GM18873 (cell line): ENCODE measurements around the gene NME7.
"Not testable (repeated sequence)": the region's sequence is repeated elsewhere in the genome, so short reads cannot be mapped to it uniquely, and the experiment has no call there.

Experiments used
- ATAC-seq: cut with Tn5 transposase; IDR thresholded peaks from one replicate; pipeline ENCODE4 v1.9.1; 2021; ENCODE audit warnings: mild to moderate bottlenecking, moderate library complexity, moderate number of reproducible peaks; ENCODE audit not compliant: unreplicated experiment, low FRiP score

NME7 gene

GRCh38 chr1:169240449-169241232 lies 127.0 kb downstream of the NME7 start:
- no peak for ATAC-seq

- ATAC-seq, result no peak
Observed at GRCh38 chr1:169236880-169237279, 130.7 kb downstream of the NME7 start.

- ATAC-seq, result no peak
Observed at GRCh38 chr1:169236143-169236542, 131.5 kb downstream of the NME7 start.

- no peak for ATAC-seq
Observed at GRCh38 chr1:169235568-169235967, 132.0 kb downstream of the NME7 start.

- ATAC-seq, result no peak
Observed at GRCh38 chr1:169234780-169235179, 132.8 kb downstream of the NME7 start.

GRCh38 chr1:169217636-169218035 lies 150.0 kb downstream of the NME7 start:
- ATAC-seq, result no peak

GRCh38 chr1:169214598-169214997 lies 153.0 kb downstream of the NME7 start:
- no peak for ATAC-seq

- ATAC-seq, result no peak
Observed at GRCh38 chr1:169212088-169212487, 155.5 kb downstream of the NME7 start.

- no peak for ATAC-seq
Observed at GRCh38 chr1:169207797-169208520, 159.6 kb downstream of the NME7 start.

GRCh38 chr1:169204157-169204556 lies 163.4 kb downstream of the NME7 start:
- ATAC-seq, result no peak

GRCh38 chr1:169202791-169203665 lies 164.6 kb downstream of the NME7 start:
- no peak for ATAC-seq

GRCh38 chr1:169201084-169201619 lies 166.4 kb downstream of the NME7 start:
- ATAC-seq, result no peak

- no peak for ATAC-seq
Observed at GRCh38 chr1:169200319-169200718, 167.3 kb downstream of the NME7 start.

- ATAC-seq, result no peak
Observed at GRCh38 chr1:169196581-169196980, 171.0 kb downstream of the NME7 start.

- ATAC-seq, result no peak
Observed at GRCh38 chr1:169196161-169196560, 171.4 kb downstream of the NME7 start.

- ATAC-seq, result no peak
Observed at GRCh38 chr1:169193191-169193850, 174.3 kb downstream of the NME7 start.

- no peak for ATAC-seq
Observed at GRCh38 chr1:169186106-169186505, 181.5 kb downstream of the NME7 start.

GRCh38 chr1:169184812-169185211 lies 182.8 kb downstream of the NME7 start:
- ATAC-seq, result no peak

GRCh38 chr1:169180174-169180573 lies 187.4 kb downstream of the NME7 start:
- ATAC-seq, result no peak

- ATAC-seq, result not testable (repeated sequence)
Observed at GRCh38 chr1:169179431-169179830, 188.2 kb downstream of the NME7 start.
